GM12892 (cell line): ENCODE measurements around the gene RNASE11.

Experiments
- POLR2A ChIP-seq: IDR thresholded peaks from 2 replicates; pipeline ENCODE4 v1.6.1; 2011; ENCODE audit warnings: low read depth, low read length, control low read depth
- POLR2AphosphoS5 ChIP-seq: IDR thresholded peaks from 2 replicates; pipeline ENCODE4 v1.6.1; 2011; ENCODE audit warnings: low read depth, low read length, control low read depth

- TF ChIP-seq POLR2A = no peak
- TF ChIP-seq POLR2AphosphoS5 = no peak
Observed at GRCh38 chr14:20539906-20540305, 47.9 kb downstream of the RNASE11 start.
